GM10248 (cell line): ENCODE measurements around the gene MCF2L.

Experiments used
- CTCF ChIA-PET: fragments of 300-600 bp; sonication (Branson Sonifier 250); formaldehyde crosslinking; extraction: SDS; loops from one replicate; lab custom pipeline; 2021; ENCODE audit warnings: antibody characterized with exemption; lab: Yijun Ruan, JAX
- POLR2A ChIA-PET: fragments of 350-650 bp; sonication (Branson Sonifier 250); formaldehyde crosslinking; extraction: SDS; loops from one replicate; lab custom pipeline; 2020; ENCODE audit warnings: antibody characterized with exemption; lab: Yijun Ruan, JAX
- DNase-seq: peaks from one replicate; pipeline ENCODE4 v3.0.0; 2012; ENCODE audit errors: extremely low spot score
- TF ChIP-seq, protein P1 (sequence below): IDR thresholded peaks from 2 replicates; pipeline ENCODE4 v1.5.1; 2012; ENCODE audit warnings: mild to moderate bottlenecking, low read depth; ENCODE audit errors: extremely low read depth, missing control alignments, control extremely low read depth

Gene MCF2L

DNA sequence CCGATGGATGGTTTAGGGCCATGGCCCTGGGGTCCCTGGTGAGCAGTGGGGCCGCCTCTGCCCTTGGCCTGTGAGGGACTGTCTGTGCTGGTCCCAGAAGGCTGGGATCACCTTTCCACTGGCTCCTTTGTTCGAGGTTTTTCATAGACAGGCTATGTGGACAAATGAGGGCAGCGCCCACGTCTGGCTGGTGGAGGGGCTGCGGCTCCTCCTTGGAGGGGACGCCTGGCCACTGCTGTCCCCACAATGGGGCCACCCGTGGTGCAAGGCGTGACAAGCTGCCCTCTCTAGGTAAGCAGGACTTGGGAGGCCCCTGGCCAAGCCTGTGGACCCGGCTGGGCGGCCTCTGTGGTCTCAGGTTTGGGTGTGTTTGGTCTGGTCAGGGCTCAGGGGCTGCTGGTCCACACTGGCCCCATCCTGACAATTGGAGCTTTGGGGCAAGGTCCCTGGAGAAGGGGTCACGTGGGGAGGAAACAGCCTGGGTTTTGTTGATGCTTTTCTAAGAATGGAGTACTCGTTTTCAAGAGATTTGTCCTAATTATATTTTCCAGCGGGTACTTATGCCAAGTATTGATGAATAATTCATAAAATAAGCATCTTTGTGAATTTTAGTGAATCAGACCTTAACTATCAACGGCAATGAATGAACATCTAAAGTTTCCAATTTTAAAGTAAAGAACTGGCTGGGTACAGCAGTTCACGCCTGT lies 33.3 kb downstream of the MCF2L start:
- TF ChIP-seq, protein P1, sequence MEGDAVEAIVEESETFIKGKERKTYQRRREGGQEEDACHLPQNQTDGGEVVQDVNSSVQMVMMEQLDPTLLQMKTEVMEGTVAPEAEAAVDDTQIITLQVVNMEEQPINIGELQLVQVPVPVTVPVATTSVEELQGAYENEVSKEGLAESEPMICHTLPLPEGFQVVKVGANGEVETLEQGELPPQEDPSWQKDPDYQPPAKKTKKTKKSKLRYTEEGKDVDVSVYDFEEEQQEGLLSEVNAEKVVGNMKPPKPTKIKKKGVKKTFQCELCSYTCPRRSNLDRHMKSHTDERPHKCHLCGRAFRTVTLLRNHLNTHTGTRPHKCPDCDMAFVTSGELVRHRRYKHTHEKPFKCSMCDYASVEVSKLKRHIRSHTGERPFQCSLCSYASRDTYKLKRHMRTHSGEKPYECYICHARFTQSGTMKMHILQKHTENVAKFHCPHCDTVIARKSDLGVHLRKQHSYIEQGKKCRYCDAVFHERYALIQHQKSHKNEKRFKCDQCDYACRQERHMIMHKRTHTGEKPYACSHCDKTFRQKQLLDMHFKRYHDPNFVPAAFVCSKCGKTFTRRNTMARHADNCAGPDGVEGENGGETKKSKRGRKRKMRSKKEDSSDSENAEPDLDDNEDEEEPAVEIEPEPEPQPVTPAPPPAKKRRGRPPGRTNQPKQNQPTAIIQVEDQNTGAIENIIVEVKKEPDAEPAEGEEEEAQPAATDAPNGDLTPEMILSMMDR, result no peak
- ChIA-PET POLR2A (no interaction called here), CTCF (no interaction called here)
- no peak for DNase-seq

DNA sequence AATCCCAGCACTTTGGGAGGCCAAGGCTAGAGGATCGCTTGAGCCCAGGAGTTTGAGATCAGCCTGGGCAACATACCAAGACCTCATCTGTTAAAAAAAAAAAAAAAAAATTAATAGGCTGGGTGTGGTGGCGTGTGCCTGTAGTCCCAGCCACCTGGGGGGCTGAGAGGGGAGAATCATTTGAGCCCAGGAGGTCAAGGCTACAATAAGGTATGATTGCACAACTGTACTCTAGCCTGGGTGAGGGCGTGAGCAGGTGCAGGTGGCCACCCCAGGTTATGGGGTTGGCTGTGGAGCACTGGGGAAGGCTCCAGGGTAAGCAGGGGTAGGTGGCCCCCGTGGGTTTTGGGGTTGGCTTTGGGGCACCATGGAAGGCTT lies 33.9 kb downstream of the MCF2L start:
- ChIA-PET POLR2A (no interaction called here), CTCF (no interaction called here)
- TF ChIP-seq, protein P1, result no peak
- DNase-seq, result no peak

DNA sequence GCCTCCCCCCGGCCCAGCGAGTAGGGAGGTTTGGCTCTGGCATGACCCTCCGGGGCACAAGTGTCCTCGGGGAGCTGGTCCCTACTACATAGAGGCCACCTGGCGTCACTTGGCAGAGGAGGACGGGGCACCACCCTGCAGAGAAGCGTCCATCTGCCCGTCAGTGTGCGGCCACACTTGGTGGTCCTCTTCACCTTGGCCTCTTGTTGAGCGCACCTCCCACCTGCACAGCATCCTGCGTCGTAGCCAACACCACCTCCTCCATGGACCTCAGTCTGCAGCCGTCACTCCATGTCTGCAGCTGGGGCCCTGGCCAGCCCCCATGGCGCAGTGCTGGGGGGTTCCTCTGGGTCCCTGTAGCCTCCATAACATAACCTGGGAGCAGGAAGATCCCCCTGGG lies 35.1 kb downstream of the MCF2L start:
- TF ChIP-seq, protein P1, result no peak
- ChIA-PET POLR2A (no interaction called here), CTCF (no interaction called here)
- no peak for DNase-seq

DNA sequence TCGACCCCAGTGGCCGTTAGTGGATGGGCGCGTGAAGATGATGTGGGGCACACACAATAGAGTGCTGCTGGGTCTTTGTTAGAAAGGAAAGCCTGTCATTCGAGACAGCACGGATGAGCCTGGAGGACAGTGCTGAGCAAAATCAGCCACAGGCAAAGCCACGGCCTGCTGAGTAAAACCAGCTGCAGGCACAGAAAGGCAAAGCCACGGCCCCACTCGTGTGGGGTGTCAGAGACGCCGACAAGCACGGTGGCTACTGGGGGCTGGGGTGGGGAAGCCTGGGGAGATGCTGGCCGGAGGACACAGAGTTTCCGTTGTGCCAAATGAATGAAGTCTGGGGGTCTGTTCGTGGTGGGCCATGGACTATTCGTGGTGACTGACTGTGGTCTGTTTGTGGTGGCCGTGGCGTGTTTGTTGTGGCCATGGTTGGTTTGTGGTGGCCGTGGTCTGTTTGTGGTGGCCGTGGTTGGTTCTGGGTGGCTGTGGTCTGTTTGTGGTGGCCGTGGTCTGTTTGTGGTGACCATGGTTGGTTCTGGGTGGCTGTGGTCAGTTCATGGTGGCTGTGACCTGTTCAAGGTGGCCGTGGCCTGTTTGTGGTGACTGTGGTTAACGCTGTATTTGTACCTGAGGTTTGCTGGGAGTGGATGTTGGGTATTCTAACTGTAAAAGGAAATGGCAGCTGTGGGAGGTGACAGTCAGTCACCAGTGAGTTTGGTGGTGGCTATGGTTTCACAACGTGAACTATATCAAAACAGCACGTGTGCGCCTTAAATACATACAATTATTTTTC lies 36.3 kb downstream of the MCF2L start:
- POLR2A ChIA-PET, result no interaction called here

DNA sequence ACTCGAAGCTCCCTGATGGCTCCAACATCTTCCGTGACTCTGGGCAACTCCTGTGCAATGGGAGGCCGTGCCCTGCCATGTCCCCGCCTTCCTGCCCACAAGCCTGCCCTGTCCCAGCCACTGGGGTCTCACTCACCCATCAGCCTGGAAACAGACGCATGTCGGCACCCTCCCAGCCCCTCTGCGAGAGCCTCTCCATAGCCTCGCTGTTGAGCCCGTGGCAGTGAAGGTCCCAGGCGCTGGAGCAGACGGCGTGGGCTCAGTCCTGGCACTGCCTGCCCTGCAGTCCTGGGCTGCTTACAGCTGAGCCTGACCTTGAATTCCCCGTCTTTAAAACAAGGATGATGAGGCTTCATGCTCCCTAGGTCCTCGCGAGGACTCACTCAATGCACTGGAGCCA lies 37.0 kb downstream of the MCF2L start:
- TF ChIP-seq, protein P1, result no peak
- CTCF ChIA-PET, result no interaction called here

More for the DNA sequence above, 36.3 kb downstream of the MCF2L start:
- CTCF ChIA-PET, result no interaction called here
- TF ChIP-seq, protein P1, result no peak
- no peak for DNase-seq

DNA sequence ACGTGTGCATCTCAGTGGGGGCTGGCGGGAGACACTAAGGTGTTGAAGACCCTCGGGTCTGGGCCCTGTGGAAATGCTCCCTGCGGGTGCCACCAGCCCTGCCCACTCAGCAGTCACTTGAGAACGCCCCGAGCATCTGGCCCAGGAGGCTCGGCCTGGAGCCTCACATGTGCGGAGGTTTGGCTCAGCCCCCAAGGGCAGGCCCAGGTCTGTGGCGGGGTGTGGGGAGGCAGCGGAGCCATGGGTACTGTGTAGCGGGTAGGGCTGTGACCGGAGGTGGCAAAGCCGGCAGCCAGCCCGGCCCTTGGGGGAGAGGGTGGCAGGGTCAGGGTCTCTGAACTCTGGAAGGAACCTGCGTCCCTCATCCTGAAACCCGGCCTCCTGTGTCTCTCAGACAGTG lies 37.6 kb downstream of the MCF2L start:
- ChIA-PET POLR2A (no interaction called here), CTCF (no interaction called here)
- no peak for DNase-seq
- TF ChIP-seq, protein P1, result no peak

More for the DNA sequence above, 37.0 kb downstream of the MCF2L start:
- DNase-seq, result no peak
- POLR2A ChIA-PET, result no interaction called here
